ENCODE results near the gene ITPKC.

ITPKC gene

DNA sequence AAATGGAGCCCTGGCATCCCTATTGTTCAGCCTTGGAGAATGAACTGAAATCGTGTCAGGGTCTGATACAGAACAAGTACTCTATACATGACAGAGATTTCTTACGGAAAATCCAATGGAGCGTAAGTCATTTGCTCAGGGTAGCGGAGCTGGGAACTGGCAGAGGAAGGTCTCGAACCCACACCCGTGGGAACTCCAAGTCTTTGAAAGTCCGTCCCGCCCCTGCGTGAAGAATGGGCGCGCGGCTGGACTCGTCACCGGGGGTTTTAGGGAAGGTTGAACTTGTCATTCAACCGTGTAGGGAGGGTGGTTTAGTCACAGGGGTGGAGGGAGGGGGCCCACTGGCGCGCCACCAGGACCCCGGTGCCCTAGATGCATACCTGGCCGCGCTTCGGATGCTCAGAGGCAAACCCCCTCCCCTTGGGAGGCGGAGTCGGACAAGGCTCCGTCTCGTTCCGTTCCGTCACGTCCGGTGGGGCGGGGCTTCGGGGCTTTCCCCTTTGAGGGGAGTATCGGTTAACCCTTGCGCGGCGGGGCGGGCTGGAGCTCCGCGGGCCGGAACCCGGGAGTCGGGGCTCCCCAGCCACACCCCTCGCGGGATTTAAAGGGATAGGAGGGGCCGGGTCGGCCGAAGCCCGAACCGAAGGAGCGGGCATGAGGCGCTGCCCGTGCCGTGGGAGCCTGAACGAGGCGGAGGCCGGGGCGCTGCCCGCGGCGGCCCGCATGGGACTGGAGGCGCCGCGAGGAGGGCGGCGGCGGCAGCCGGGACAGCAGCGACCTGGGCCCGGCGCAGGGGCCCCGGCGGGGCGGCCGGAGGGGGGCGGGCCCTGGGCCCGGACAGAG, at the start of gene ITPKC, which contains the start of gene COQ8B:
Gene ITPKC, plus strand, starts transcription at position 631 of the 843 bp plus-strand sequence. Its CDS starts 24 bp downstream, at position 655.
Gene COQ8B, minus strand, starts transcription at position 405 of the 843 bp plus-strand sequence. CDS start 2,254 bp downstream, outside the sequence.
- peak; percentile 77 for DNase-seq (ENCODE audit: low read depth)

DNA sequence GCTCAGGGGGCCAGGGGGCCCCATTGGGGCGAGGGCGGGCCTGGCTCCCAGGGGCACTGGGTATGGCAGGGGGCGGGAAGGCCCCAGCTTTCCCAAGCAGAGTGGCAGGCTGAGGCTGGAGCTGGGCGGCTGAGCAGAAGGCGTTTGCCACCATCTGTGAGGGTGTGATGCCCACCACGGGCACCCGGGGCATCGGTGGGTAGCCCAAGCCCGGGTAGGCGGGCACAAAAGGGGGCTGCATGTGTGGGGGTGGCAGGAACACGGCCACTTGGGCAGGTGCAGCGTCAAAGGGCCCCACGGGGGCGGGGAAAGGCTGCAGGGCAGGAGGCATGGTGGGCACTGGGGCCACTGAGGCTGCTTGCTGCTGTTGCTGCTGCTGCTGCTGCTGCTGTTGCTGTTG, 49.3 kb upstream of the ITPKC start:
- DNase-seq (ENCODE audit: low read depth), result no peak

DNA sequence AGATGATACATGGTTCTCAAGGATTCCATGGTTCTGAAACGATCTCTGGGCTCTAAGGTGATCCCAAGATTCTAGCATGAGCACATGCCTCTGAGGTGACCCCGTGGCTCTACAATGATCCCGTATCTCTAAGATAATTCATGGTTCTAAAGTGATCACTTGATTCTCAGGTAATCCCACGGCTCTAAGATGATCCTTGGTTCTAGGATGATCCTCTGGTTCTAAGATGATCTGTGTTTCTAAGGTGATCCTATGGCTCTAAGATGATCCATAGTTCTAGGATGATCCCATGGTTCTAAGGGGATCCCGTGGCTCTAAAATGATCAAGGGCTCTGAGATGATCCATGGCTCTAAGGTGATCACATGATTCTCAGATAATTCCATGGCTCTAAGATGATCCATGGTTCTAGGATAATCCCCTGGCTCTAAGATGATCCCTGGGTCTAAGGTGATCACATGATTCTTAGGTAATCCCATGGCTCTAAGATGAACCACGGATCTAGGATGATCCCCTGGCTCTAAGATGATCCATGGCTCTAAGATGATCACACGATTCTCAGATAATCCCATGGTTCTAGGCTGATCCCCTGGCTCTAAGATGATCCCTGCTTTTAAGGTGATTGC, 47.8 kb upstream of the ITPKC start:
- DNase-seq (ENCODE audit: low read depth), result no peak

DNA sequence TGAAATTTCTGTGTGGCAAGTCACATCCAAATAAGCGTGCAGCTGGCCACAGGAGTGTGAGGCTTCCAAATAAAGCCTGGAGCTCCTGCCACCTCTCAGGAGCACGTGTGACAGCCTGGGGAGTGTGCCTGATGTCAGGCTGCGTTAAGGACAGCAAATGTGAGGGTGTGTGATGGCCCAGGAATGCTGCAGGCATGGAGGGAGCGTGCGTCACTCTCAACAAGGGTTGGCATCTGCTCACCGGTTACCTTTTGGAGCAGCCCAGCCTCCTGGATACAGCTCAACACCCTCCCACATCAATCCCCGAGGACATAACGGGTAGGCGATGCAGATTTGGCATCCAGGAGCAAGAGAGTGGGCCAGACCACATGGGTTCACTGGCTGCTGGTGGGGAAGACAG, 45.5 kb upstream of the ITPKC start:
- no peak for DNase-seq (ENCODE audit: low read depth)

DNA sequence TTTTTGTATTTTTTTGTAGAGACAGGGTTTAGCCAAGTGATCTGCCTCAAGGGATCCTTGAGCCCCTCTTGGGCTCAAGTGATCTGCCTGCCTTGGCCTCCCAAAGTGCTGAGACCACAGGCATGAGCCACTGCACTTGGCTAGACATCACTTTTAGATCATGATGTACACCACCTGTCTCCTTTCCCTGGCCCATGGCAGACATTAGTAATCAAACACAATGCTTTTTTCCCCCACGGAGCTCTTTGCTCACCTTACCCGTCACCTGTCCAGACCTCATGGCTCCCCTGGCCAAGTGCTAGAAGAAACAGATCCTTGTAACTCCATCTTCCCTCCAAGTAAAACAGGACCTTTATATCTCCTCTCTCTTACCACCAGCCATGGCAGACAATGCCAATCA, 44.9 kb upstream of the ITPKC start:
- no peak for DNase-seq (ENCODE audit: low read depth)

DNA sequence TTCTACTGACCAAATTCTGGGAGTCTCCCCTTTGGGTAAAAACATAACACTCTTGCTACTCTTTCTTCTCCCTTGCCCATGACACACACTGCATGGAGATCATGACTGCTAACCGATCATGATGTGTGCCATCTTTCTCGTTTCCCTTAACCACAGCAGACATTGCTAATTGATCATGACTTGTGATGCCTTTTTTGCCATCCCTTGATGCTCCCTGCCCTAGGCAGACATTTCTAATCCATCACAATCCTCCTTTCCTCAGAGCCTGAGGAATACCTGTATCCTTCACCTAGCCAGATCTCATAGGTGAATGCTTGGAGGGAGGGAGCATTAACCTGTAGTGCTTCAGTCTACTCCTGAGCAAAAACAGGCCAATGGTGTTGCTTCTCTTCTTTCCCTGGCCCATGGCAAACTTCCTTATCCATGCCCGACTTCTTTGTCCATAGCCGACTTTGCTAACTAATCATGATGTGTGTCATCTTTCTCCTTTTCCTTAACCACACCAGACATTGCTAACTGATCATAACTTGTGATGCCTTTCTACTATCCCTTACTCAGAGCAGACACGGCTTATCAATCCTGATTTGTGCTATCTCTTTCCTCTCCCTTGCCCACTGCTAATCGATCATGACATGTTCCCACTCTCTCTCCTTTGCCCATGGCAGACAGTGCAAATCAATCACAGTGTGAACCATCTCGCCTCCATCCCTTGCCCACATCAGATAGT, 44.2 kb upstream of the ITPKC start:
- no peak for DNase-seq (ENCODE audit: low read depth)

DNA sequence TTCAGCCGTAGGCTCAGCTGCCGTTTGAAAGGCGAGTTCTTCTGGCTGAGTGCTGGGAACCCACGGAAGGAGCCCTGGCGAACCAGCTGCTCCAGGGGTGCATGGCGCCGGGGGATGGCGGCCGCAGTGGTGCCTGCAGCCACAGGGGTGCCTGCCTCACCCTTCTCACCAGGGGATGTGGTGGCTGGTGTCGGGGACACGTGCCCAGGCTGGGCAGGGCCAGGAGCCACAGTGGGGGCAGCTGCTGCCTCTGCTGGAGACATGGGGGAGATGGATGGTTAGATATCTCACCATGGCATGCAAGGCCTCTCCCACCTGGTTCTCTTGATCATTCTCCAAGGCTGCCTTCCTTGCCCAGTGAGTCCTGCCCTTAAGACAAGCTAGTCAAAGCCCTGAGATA, 43.5 kb upstream of the ITPKC start:
- no peak for DNase-seq (ENCODE audit: low read depth)

DNA sequence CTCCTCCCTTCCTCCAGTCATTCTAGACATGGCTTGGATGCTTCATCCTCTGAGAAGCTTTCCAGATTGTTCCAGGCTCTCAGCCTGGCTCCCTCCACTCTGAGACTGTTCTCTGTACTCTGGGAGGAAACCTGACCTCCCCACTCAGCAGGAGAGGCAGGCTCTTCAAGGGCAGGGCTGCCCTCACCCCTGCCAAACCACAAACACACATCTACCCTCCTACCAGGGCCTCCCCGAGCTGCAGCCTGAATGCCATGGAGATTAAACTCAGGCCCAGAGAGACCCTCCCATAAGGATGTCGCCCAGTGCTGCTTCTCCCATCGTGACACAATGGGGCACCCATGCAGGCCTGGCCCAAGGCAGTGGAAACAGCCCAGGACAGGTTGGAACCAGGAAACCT, 42.6 kb upstream of the ITPKC start:
- no peak for DNase-seq (ENCODE audit: low read depth)

DNA sequence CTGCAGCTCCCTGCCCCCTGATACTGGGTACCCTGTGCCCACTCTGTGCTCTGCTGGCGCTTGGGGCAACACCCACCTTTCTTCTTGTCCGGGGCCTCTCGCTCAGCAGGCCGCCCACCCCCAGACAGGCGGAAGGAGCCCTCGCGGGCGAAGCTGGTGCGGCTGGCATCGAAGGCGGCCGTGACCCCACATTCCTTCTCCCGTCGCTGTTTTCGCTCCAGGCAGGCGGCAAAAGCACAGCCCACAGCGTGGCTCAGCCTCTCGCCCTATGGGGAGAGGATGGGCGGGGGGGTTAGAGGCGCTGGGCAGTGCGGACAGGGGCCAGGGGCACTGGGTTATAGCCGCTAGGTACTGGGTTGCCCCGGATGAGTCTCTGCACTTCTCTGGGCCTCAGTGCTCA, 39.8 kb upstream of the ITPKC start:
- DNase-seq (ENCODE audit: low read depth), result no peak

DNA sequence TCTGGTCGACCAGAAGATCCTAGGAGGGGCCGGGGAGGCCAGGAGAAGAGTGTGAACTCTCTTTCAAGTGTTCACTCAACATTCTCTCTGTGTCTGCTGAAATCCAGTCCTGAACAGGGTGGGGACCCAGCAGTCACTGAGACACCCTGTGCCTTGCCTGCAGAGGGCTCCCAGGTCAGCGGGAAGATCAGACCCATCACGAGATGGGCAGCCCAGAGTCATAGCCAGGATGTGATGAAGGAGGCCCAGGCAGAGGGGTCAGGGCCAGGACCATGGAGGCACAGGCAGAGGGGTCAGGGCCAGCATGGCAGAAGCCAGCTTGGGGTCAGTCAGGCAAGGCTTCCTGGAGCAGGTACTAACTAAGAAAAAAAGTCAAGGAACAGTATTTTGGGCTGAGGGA, 35.9 kb upstream of the ITPKC start:
- no peak for DNase-seq (ENCODE audit: low read depth)

DNA sequence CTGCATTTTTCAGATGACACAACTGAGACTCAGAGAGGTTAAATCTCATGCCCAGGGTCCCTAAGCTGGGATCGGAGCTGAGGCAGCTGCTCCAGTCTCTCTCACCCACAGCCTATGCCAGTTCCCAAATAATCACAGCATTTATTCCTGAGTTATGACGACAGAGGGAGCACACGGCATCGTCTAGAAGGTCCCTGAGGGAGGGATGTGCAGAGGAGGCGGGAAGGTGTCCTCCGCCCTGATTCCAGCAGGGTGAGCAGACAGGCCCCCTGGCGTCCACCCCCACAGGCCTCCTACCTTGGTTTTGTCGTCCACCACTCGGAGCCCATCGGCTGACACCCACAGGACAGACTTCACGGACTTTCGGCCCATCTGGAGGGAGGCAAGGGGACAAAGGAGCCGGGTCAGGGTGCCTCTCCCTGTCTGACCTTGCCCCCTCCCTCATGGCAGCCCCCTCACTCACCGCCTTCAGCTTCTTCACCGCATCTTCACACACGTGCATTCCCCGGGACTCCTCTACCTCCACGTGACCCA, 34.4 kb upstream of the ITPKC start:
- DNase-seq (ENCODE audit: low read depth), result no peak

DNA sequence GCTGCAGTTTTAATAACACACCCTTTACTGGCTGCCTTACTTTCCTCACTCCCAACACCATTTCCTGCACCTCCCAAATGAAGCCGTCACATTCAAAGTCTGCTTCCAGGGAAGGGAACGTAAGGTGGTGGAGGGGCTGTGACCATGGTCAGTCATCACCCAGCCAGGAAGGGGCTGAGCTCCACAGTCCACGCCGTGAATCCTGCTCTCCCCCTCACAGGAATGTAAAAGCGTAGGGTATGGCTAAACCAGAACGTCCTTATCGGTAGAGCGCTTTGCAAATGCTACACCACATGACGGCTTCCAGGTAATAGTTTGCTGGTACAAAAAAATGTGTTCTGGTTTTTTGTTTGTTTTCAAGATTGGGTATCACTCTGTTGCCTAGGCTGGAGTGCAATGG, 33.5 kb upstream of the ITPKC start:
- DNase-seq (ENCODE audit: low read depth), result no peak

DNA sequence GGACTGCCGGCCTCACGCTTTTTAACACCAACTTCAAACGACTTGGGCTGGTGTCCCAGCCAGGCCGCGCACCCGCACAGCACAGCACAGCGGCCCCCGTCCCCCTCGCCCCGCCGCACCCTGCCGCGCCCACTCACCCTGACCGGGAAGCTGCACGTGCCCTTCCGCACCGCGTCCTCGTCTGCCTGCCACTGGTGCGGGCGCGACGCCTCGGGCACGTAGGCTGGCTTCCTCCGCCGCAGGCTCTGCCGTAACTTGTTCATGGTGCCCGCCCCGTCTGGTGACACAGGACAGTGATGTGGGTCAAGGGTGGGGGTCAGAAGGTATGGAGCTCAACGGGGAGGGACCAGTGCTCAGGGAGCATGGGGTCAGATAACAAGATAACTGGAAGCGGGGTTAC, 32.6 kb upstream of the ITPKC start:
- DNase-seq (ENCODE audit: low read depth), result no peak

DNA sequence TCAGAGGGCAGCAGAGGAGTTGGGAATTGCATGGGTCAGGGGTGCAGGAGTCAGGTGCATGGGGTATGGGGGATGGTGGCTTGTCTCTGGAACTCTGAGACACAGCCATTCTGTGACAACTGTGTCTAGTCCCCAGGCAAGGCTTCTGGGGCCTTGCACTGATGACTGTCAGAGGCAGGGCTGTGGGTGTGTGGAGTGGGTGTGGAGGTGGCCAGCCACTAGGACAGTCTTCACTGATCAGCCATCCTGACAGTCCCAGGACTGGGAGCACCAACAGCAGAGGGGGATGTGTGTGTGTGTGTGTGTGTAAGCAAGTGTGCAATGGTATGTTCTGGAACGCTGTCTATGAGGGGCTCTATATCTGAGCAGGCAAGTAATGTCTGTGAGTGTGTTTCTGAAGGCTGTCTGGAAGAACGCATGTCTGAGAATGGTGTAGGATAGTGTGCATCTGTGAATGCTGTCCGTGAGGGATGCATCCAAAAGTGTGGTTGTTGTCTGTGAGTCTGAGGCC, 31.8 kb upstream of the ITPKC start:
- DNase-seq (ENCODE audit: low read depth), result no peak

DNA sequence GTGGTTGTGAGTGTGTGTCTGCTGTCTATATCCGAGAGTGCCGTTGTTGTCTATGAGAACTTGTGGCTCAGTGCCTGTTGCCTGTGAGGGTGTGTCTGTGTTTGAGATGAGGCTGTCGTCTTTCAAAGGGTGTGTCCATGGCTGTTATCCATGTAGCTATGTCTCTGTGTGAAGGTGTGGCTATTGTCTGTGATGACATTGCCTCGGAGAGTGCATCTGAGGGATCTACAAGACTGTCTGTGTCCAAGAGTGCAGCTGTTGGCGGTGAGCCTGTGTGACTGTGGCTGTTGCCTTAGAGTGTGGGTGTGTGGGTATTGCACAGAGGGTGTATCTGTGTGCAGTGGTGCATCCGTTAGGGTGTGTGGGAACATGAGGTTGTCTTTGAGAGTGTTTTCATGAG, 31.3 kb upstream of the ITPKC start:
- DNase-seq (ENCODE audit: low read depth), result no peak

DNA sequence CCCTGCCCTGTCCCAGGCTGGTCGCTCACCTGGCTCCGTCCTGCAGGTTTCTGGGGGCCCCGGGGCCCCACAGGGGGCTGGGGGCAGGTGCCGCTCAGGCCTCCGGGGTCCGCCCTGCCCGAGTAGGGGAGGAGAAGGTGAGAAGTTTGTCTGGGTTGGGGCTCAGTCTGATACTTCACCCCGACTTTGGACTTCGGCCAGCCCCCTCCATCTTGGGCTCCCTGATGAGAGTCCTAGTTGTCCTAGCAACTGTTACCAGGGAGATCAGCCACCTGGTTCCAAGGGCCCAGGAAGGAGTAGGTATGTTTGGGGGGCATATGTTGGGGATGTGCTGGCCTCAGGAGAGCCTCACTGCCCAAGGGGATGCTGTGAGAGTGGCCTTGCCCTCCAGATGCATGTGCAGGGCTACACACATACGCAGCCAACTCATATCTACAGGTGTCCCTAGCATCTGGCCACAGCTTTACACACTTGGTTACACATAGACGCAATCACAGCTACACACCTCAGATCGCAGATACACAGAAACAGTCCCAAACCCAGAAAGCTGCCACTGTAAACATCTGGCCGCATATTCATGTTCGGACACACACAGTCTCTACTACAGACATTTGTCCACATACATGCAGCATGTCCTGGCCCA, 29.9 kb upstream of the ITPKC start:
- DNase-seq (ENCODE audit: low read depth), result no peak

DNA sequence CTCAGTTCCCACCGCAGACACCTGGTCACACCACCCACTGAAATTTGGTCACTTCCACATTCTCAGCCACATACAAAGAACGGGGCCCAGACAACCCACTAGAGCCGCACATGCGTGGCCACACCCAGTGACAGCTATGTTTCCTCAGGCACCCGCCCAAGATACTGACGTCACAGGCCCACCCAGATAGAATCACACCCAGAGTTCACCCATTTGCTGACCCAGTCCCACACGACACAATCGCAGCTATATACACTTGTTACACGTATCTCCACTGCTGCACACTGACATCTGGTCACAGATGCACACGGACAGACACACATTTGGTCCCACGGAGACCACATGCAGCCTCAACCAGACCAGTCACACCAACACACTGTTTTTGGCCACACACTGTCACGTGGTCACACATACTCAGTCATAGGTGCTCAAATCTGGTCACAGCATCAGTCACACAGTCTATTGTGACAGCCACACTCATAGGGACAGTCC, 29.3 kb upstream of the ITPKC start:
- no peak for DNase-seq (ENCODE audit: low read depth)

DNA sequence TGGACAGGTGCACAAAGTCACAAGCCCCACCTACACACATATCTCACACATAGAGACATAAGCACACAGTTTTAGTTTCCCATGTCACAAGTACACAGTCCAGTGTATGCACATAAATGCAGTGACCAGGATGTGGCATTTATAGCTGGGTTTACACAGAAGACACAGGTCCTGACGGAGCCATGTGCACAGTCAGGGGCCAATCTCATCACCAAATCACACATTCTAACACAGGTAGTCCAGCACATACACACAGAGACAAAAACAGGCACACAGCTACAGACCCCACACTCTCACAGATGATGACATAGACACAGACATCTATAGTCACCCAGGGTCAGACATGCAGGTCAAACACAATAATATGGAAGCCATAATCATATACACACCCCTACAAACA, 28.6 kb upstream of the ITPKC start:
- no peak for DNase-seq (ENCODE audit: low read depth)

DNA sequence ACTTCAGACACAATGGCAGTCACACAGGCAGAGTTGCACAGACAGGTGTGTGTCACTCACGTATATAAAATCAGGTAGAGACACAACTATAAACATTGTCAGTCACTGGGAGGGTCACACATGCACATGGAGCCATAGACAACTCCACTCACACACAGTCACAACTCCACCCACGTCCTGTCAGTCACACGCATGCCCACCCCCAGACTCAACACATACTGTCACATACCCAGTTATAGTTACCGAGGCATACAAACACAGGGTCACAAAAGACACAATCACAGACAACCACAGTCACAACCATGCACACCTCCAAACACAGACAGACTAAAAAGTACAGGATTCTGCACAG, 27.9 kb upstream of the ITPKC start:
- no peak for DNase-seq (ENCODE audit: low read depth)

DNA sequence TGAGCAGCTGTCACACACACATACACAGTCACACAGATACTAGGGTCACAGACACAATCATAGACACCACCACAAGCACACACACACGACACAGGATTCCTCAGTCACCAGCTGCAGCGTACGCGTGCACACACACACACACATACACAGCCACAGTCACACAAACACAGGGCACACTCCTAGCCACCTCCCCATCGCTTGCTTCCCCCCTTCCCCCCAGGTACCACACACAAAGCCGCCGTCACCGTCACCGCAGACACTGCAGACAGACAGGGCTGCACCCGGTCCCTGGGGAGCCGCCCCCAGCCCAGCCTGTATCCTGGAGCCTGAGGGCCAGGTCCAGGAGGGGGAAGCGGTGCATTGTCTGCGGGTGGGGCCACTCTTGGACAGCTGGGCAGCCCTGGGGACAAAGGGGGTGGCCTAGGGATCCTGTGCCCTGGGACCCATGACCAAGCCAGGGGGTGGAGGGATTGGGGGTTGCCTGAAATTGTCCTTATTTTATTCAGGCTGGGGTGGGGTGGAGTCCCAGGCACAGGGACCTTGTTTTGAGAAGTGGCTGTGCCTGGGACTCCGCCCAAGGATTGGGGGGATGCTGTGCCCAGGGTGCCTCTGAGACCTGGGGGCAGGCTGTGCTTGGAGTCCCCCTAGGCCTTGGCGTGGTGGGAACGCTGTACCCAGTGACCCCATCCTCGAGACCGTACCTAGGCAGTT, 27.4 kb upstream of the ITPKC start:
- DNase-seq (ENCODE audit: low read depth), result no peak

DNA sequence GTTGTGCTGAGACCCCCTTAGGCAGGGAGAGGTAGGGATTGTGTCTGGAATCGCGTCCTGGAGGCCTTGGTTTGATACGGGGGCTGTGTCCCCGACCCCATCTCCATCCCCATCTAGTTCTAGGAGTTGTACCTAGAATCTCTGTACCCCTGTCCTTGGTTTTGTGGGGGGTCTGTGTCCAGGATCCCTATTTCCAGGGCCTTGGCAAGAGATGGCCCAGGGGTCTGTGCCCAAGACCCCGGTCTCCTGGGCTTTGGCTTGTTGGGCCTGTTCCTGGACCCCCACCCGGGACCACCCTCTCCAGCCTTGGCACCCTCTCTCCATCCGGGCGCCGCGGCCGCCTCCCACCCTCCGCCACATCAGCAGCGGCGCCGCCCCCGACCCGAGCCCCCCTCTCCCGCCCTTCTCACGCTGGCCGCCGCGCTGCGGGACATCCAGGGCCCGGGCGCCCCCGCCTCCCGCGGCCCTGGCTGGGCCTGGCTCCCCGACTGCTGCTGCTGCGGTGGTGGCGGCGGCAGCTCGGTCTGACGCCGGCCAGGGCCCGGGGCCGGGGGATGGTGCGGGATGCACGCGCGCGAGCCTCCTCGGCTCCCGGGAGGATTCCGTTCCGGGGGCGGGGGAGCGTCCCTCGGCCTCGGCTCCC, 26.7 kb upstream of the ITPKC start, which contains the start of gene NUMBL:
Gene NUMBL, minus strand, starts transcription at position 602 of the 643 bp plus-strand sequence. Its CDS starts 168 bp downstream, at position 434.
- no peak for DNase-seq (ENCODE audit: low read depth)

Data from non-pigmented ciliary epithelial cell (primary cell).